ENCODE results near the gene SNX6. TPM values are rescaled to one million over a fixed set of nuclear protein-coding genes. Genes with fewer than 3 reads are reported as not detected.

SNX6 gene
- total RNA-seq, 1 experiment from 2014 or later, result 69.3 TPM

DNA sequence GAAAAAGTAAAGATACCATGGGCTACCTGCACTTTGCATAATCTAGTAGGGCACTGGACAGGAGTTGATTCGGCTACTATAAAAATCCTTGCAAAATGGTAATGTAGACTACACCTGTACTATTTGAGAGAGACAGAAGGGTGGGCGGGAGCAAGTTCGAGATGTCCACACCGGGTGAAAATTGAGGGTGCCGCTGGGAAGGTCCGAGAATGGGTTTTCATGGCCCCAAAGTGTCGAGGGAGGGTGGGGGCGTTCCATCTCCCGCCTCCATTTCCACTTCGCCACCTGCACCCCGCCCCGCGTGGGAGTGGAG lies 648 bp downstream of the SNX6 start:
- H3K56ac ChIP-seq (ENCODE audit: insufficient read length, low read depth, low read length), result no peak overlapping the region
- no peaks in the 10 kb centered on the region for H3K79me1 ChIP-seq (ENCODE audit: insufficient read depth, low read depth, low read length, poor library complexity, severe bottlenecking)
- no peak overlapping the region for H2AFZ ChIP-seq (ENCODE audit: low read length)
- no peak overlapping the region for H2BK15ac ChIP-seq (ENCODE audit: low read depth, low read length)
- H3K79me2 ChIP-seq (ENCODE audit: insufficient read depth, low read length), result no peaks in the 10 kb centered on the region; the same call in 1 of the 2 replicates
- H3K4ac ChIP-seq (ENCODE audit: low read depth, low read length), result no peak overlapping the region
- no peak overlapping the region for H4K8ac ChIP-seq (replicated peaks; ENCODE audit: insufficient read length, low read depth, low read length)
- Mint-ChIP-seq H3K27me3 (ENCODE audit: low read depth) (peaks cover 6% of the 10 kb centered on the region), H3K27ac (peak overlapping the region in 1 of 3 experiments; percentile 76; a peak in 3 of 7 replicates), H3K36me3 (ENCODE audit: insufficient read depth in 1 of 3, low read depth in 3 of 3) (peaks cover 5 to 33% (median 20%) of the 10 kb centered on the region in 3 experiments; a peak in 6 of 7 replicates), H3K4me3 (peak overlapping the region; percentile 84 to 91), H3K4me1 (peaks cover 10 to 13% of the 10 kb centered on the region in 2 experiments), H3K9me3 (peaks cover 3 to 4% of the 10 kb centered on the region in 2 experiments; a peak in 4 of 5 replicates)
- H3K9me3 ChIP-seq (ENCODE audit: control insufficient read depth, low read depth, low read length), result no peaks in the 10 kb centered on the region
- no peak overlapping the region for H3K27ac ChIP-seq (ENCODE audit: insufficient read length, low read depth, low read length)
- H4K5ac ChIP-seq (ENCODE audit: insufficient read length, low read depth, low read length), result no peak overlapping the region
- peak overlapping the region; percentile 81 for H3K9ac ChIP-seq (ENCODE audit: extremely low read depth, insufficient read length, low read length)
- no peak overlapping the region for H2AK5ac ChIP-seq (ENCODE audit: insufficient read length, low read length)
- H2BK20ac ChIP-seq (ENCODE audit: low read depth, low read length, poor library complexity, severe bottlenecking), result no peak overlapping the region
- no peaks in the 10 kb centered on the region for H4K20me1 ChIP-seq (ENCODE audit: control insufficient read depth, insufficient read depth, insufficient read length)
- peak overlapping the region; percentile 76; the same call in 1 of the 2 replicates for H3K14ac ChIP-seq (ENCODE audit: insufficient read depth, low read length)
- no peak overlapping the region for H3K18ac ChIP-seq (ENCODE audit: insufficient read length, low read depth, low read length)
- H3K23ac ChIP-seq (ENCODE audit: insufficient read length, low read depth, low read length), result no peak overlapping the region
- no peak overlapping the region for H4K91ac ChIP-seq (ENCODE audit: insufficient read length, low read depth, low read length)
- peaks cover 4% of the 10 kb centered on the region for H3K23me2 ChIP-seq (ENCODE audit: insufficient read length, low read depth, low read length, poor library complexity, severe bottlenecking)
- no peak for DNase-seq
- no peak overlapping the region for H2BK120ac ChIP-seq (ENCODE audit: low read depth, low read length, poor library complexity, severe bottlenecking)
- H3T11ph ChIP-seq (ENCODE audit: low read length), result no peak overlapping the region
- no peak overlapping the region for H2BK12ac ChIP-seq (ENCODE audit: insufficient read length, low read depth, low read length)
- no CpG with 5 or more reads among the region's 13 CpGs for WGBS (ENCODE audit: extremely low coverage, insufficient read length, low lambda C conversion rate)
- no peaks in the 10 kb centered on the region for H3K27me3 ChIP-seq (ENCODE audit: insufficient read depth, low read length)
- no peak overlapping the region for H2BK5ac ChIP-seq (ENCODE audit: insufficient read length, low read length)
- peak overlapping the region; percentile 77 for H3K4me2 ChIP-seq (ENCODE audit: insufficient read depth, insufficient read length, low read length)
- no peaks in the 10 kb centered on the region; the same call in 1 of the 2 replicates for H3K4me1 ChIP-seq (ENCODE audit: insufficient read depth, low read length)
- TF ChIP-seq, protein P1, sequence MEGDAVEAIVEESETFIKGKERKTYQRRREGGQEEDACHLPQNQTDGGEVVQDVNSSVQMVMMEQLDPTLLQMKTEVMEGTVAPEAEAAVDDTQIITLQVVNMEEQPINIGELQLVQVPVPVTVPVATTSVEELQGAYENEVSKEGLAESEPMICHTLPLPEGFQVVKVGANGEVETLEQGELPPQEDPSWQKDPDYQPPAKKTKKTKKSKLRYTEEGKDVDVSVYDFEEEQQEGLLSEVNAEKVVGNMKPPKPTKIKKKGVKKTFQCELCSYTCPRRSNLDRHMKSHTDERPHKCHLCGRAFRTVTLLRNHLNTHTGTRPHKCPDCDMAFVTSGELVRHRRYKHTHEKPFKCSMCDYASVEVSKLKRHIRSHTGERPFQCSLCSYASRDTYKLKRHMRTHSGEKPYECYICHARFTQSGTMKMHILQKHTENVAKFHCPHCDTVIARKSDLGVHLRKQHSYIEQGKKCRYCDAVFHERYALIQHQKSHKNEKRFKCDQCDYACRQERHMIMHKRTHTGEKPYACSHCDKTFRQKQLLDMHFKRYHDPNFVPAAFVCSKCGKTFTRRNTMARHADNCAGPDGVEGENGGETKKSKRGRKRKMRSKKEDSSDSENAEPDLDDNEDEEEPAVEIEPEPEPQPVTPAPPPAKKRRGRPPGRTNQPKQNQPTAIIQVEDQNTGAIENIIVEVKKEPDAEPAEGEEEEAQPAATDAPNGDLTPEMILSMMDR (conservative IDR thresholded peaks at IDR 0.05), result no peak

Data from H9 (cell line).